OCI-LY3 (cell line): ENCODE data around the gene PRKCD.

Experiments used
- CTCF ChIP-seq: fragments of 200-600, 300-600 bp; sonication (generic); IDR thresholded peaks from 2 replicates; pipeline ENCODE4 v1.5.1; 2014; ENCODE audit warnings: antibody characterized with exemption, low read length, low read depth
- EZH2phosphoT487 ChIP-seq: fragments of 200-600 bp; shearing (Covaris generic); IDR thresholded peaks from 2 replicates; pipeline ENCODE4 v1.6.1; 2018; ENCODE audit warnings: antibody characterized with exemption, mixed run types, low read depth

- TF ChIP-seq CTCF (no peak), EZH2phosphoT487 (no peak)
Observed at GRCh38 chr3:53120336-53120735, 40.7 kb upstream of the PRKCD start.
